Measurements from ENCODE around the gene DOCK11.

DOCK11 gene

GRCh38 chrX:118669435-118669834 lies 173.8 kb downstream of the DOCK11 start:
- H3K36me3 ChIP-seq (ENCODE audit: control insufficient read depth, insufficient read depth, low read length): no peaks in the 10 kb centered on the region
- no peak overlapping the region for H3K4me3 ChIP-seq (ENCODE audit: low read length)
- H3K4me1 ChIP-seq (ENCODE audit: control insufficient read depth, insufficient read depth, low read length): no peaks in the 10 kb centered on the region
- H3K9ac ChIP-seq (ENCODE audit: low read length): no peak overlapping the region
- no peaks in the 10 kb centered on the region for H3K27me3 ChIP-seq (ENCODE audit: control insufficient read depth, insufficient read depth, low read length)
- no peak overlapping the region for H3K27ac ChIP-seq (ENCODE audit: low read depth, low read length)

GRCh38 chrX:118675326-118675965 lies 179.8 kb downstream of the DOCK11 start:
- H3K27ac ChIP-seq (ENCODE audit: low read depth, low read length): no peak overlapping the region
- no peaks in the 10 kb centered on the region for H3K36me3 ChIP-seq (ENCODE audit: control insufficient read depth, insufficient read depth, low read length)
- H3K27me3 ChIP-seq (ENCODE audit: control insufficient read depth, insufficient read depth, low read length): no peaks in the 10 kb centered on the region
- no peak overlapping the region for H3K9ac ChIP-seq (ENCODE audit: low read length)
- H3K4me3 ChIP-seq (ENCODE audit: low read length): no peak overlapping the region
- no peaks in the 10 kb centered on the region for H3K4me1 ChIP-seq (ENCODE audit: control insufficient read depth, insufficient read depth, low read length)

DNA sequence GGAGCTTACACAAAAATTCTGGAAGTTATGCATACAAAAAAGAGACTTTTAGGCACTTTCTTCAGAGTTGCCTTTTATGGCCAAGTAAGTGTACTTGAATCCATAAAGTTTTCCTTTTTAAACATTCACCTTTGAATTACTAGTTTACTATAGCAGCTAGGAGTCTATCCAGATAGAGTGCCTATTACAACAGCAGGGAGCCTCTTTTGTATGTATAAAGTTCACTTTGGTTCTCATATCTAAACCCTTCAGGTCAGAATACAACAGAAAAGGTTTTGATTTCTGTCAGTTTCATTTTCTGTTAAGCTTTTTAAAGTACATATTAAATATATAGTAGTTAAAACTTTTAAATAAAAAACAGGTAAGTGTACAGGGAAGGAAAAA lies 180.3 kb downstream of the DOCK11 start:
- Histone ChIP-seq H3K4me3 (ENCODE audit: low read length) (no peak overlapping the region), H3K4me1 (ENCODE audit: control insufficient read depth, insufficient read depth, low read length) (no peaks in the 10 kb centered on the region), H3K9ac (ENCODE audit: low read length) (no peak overlapping the region), H3K27ac (ENCODE audit: low read depth, low read length) (no peak overlapping the region), H3K36me3 (ENCODE audit: control insufficient read depth, insufficient read depth, low read length) (no peaks in the 10 kb centered on the region), H3K27me3 (ENCODE audit: control insufficient read depth, insufficient read depth, low read length) (no peaks in the 10 kb centered on the region)

GRCh38 chrX:118677318-118677717 lies 181.7 kb downstream of the DOCK11 start:
- no peak overlapping the region for H3K27ac ChIP-seq (ENCODE audit: low read depth, low read length)
- H3K9ac ChIP-seq (ENCODE audit: low read length): no peak overlapping the region
- no peaks in the 10 kb centered on the region for H3K27me3 ChIP-seq (ENCODE audit: control insufficient read depth, insufficient read depth, low read length)
- no peak overlapping the region for H3K4me3 ChIP-seq (ENCODE audit: low read length)
- no peaks in the 10 kb centered on the region for H3K4me1 ChIP-seq (ENCODE audit: control insufficient read depth, insufficient read depth, low read length)
- no peaks in the 10 kb centered on the region for H3K36me3 ChIP-seq (ENCODE audit: control insufficient read depth, insufficient read depth, low read length)

DNA sequence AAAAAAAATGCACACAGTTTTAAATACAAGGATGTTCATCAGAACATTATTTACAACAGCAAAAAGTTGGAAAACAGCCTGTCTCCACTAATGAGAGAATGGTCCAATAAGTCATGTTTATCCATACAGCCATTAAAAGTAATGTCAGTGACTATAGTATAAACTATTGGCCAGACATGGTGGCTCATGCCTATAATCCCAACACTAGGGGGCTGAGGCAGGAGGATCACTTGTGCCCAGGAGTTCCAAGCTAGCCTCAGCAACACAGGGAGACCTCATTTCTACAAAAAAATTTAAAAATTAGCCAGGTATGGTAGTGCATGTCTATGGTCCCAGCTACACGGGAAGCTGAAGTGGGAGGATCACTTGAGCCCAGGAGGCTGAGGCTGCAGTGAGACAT lies 183.7 kb downstream of the DOCK11 start:
- no peaks in the 10 kb centered on the region for H3K36me3 ChIP-seq (ENCODE audit: control insufficient read depth, insufficient read depth, low read length)
- no peaks in the 10 kb centered on the region for H3K27me3 ChIP-seq (ENCODE audit: control insufficient read depth, insufficient read depth, low read length)
- no peak overlapping the region for H3K4me3 ChIP-seq (ENCODE audit: low read length)
- H3K9ac ChIP-seq (ENCODE audit: low read length): no peak overlapping the region
- H3K27ac ChIP-seq (ENCODE audit: low read depth, low read length): no peak overlapping the region
- H3K4me1 ChIP-seq (ENCODE audit: control insufficient read depth, insufficient read depth, low read length): no peaks in the 10 kb centered on the region

DNA sequence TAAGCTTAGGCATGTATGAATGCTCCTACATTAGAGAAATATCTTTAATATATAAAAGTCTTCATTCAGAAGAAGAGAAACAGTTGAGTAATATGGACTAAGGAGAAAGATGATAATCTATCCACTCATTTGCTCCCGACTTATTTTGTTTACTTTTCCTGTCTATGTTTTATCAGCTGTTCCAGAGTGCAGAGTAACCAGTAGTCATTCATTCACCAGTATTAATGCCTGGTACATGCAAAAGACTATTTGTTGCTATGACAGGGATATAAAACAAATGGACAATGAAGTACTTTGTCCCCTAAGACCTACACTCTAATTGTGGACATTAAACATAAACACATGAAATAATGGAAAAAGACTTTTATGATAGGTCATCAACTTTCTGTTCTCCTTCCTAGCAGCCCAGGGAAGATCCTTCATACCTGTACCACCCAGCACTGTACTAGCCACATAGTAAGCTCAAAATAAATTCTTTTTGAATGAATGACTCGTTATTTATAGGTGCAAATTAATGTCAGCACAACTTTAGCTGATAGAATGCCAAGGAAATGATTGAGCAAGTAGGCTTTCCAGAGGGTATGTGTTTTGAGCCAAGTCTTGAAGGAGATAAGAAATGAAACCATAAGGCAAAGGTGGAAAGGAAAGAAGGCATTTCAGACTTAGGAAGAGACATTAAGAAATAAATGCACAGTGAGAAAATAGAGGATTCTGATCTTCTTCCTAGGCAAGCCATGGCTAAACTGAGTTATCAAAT lies 186.8 kb downstream of the DOCK11 start:
- Histone ChIP-seq H3K27me3 (ENCODE audit: control insufficient read depth, insufficient read depth, low read length) (no peaks in the 10 kb centered on the region), H3K36me3 (ENCODE audit: control insufficient read depth, insufficient read depth, low read length) (no peaks in the 10 kb centered on the region), H3K27ac (ENCODE audit: low read depth, low read length) (no peak overlapping the region), H3K4me1 (ENCODE audit: control insufficient read depth, insufficient read depth, low read length) (no peaks in the 10 kb centered on the region), H3K9ac (ENCODE audit: low read length) (no peak overlapping the region), H3K4me3 (ENCODE audit: low read length) (no peak overlapping the region)

GRCh38 chrX:118685393-118685792 lies 189.8 kb downstream of the DOCK11 start:
- no peaks in the 10 kb centered on the region for H3K36me3 ChIP-seq (ENCODE audit: control insufficient read depth, insufficient read depth, low read length)
- H3K27me3 ChIP-seq (ENCODE audit: control insufficient read depth, insufficient read depth, low read length): no peaks in the 10 kb centered on the region
- no peaks in the 10 kb centered on the region for H3K4me1 ChIP-seq (ENCODE audit: control insufficient read depth, insufficient read depth, low read length)
- no peak overlapping the region for H3K27ac ChIP-seq (ENCODE audit: low read depth, low read length)
- no peak overlapping the region for H3K4me3 ChIP-seq (ENCODE audit: low read length)
- no peak overlapping the region for H3K9ac ChIP-seq (ENCODE audit: low read length)

DNA sequence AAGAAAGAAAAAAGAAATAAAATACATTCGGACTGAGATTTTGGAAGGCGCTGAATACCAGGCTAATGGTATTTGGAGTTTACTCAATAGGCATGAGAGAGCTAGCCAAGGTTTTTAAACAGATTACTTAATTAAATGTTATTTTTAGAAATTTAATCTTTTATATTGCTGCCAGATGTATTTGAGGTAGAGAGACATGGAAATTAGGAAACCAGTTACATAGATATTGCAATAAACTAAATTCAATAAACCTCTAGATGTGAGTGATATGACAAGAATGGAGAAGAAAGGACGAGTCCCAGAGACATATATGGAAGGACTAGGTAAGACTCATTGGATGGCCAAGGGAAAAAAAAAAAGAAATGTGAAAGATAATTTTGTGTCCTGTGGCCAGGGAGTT lies 193.3 kb downstream of the DOCK11 start:
- no peaks in the 10 kb centered on the region for H3K4me1 ChIP-seq (ENCODE audit: control insufficient read depth, insufficient read depth, low read length)
- H3K36me3 ChIP-seq (ENCODE audit: control insufficient read depth, insufficient read depth, low read length): no peaks in the 10 kb centered on the region
- no peak overlapping the region for H3K4me3 ChIP-seq (ENCODE audit: low read length)
- no peaks in the 10 kb centered on the region for H3K27me3 ChIP-seq (ENCODE audit: control insufficient read depth, insufficient read depth, low read length)
- no peak overlapping the region for H3K9ac ChIP-seq (ENCODE audit: low read length)
- H3K27ac ChIP-seq (ENCODE audit: low read depth, low read length): no peak overlapping the region

GRCh38 chrX:118693843-118694242 lies 198.2 kb downstream of the DOCK11 start:
- no peak overlapping the region for H3K27ac ChIP-seq (ENCODE audit: low read depth, low read length)
- H3K36me3 ChIP-seq (ENCODE audit: control insufficient read depth, insufficient read depth, low read length): no peaks in the 10 kb centered on the region
- no peaks in the 10 kb centered on the region for H3K27me3 ChIP-seq (ENCODE audit: control insufficient read depth, insufficient read depth, low read length)
- no peak overlapping the region for H3K4me3 ChIP-seq (ENCODE audit: low read length)
- no peak overlapping the region for H3K9ac ChIP-seq (ENCODE audit: low read length)
- no peaks in the 10 kb centered on the region for H3K4me1 ChIP-seq (ENCODE audit: control insufficient read depth, insufficient read depth, low read length)

DNA sequence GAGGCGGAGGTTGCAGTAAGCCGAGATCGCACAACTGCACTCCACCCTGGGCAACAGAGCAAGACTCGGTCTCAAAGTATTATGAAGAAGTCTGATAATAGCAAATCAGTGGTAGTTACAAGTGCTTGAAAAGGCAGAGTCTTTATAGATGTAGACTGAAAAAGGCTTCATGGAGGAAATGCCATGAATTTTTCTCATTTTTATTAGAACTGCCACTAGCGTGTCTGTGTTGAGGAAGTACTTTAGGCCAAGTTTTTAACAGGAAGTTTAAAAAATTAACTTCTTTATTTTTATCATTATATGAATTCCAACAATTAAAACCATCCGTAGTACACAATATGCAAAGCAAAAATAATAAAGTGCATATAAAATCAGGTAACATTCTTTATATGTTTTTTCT lies 199.0 kb downstream of the DOCK11 start:
- Histone ChIP-seq H3K9ac (ENCODE audit: low read length) (no peak overlapping the region), H3K27me3 (ENCODE audit: control insufficient read depth, insufficient read depth, low read length) (no peaks in the 10 kb centered on the region), H3K36me3 (ENCODE audit: control insufficient read depth, insufficient read depth, low read length) (no peaks in the 10 kb centered on the region), H3K27ac (ENCODE audit: low read depth, low read length) (no peak overlapping the region), H3K4me3 (ENCODE audit: low read length) (no peak overlapping the region), H3K4me1 (ENCODE audit: control insufficient read depth, insufficient read depth, low read length) (no peaks in the 10 kb centered on the region)

- Histone ChIP-seq H3K27ac (ENCODE audit: low read depth, low read length) (no peak overlapping the region), H3K36me3 (ENCODE audit: control insufficient read depth, insufficient read depth, low read length) (no peaks in the 10 kb centered on the region), H3K27me3 (ENCODE audit: control insufficient read depth, insufficient read depth, low read length) (no peaks in the 10 kb centered on the region), H3K4me1 (ENCODE audit: control insufficient read depth, insufficient read depth, low read length) (no peaks in the 10 kb centered on the region), H3K4me3 (ENCODE audit: low read length) (no peak overlapping the region), H3K9ac (ENCODE audit: low read length) (no peak overlapping the region)
These were observed 203.0 kb downstream of the DOCK11 start for GRCh38 chrX:118698516-118699170.

GRCh38 chrX:118702741-118703140 lies 207.1 kb downstream of the DOCK11 start:
- Histone ChIP-seq H3K36me3 (ENCODE audit: control insufficient read depth, insufficient read depth, low read length) (no peaks in the 10 kb centered on the region), H3K4me3 (ENCODE audit: low read length) (no peak overlapping the region), H3K4me1 (ENCODE audit: control insufficient read depth, insufficient read depth, low read length) (no peaks in the 10 kb centered on the region), H3K27ac (ENCODE audit: low read depth, low read length) (no peak overlapping the region), H3K27me3 (ENCODE audit: control insufficient read depth, insufficient read depth, low read length) (no peaks in the 10 kb centered on the region), H3K9ac (ENCODE audit: low read length) (no peak overlapping the region)
